ENCODE data around the gene PWP2.
"Not testable (repeated sequence)": the region's sequence is repeated elsewhere in the genome, so short reads cannot be mapped to it uniquely, and the experiment has no call there.

Gene PWP2

DNA sequence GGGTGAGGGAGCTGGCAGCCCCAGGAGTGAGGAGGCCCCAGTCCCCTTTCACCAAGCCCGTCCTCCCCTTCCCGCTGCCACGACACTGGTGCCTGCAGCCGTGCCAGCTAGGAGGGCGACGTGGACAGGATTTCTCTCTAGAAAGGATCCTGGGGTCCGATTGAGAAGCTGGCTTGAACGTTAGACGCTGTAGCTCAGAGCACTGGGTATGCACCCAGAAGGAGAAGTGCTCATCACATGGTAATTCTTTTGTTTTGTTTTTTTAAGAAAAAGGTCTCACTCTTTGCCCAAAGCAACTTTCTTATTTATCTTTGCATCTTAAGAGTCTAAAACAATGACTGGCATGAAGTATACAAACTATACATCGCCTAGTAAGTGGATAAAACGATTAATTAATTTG is 60.3 kb downstream of the PWP2 start:
- DNase-seq = not testable (repeated sequence)

GRCh38 chr21:44170326-44170725 is 63.1 kb downstream of the PWP2 start:
- DNase-seq = not testable (repeated sequence)

GRCh38 chr21:44170863-44171262 is 63.7 kb downstream of the PWP2 start:
- DNase-seq = not testable (repeated sequence)

GRCh38 chr21:44171962-44172572 is 64.9 kb downstream of the PWP2 start:
- not testable (repeated sequence) for DNase-seq

- DNase-seq = not testable (repeated sequence)
These were observed 65.5 kb downstream of the PWP2 start for GRCh38 chr21:44172741-44173140.

GRCh38 chr21:44175189-44175588 is 68.0 kb downstream of the PWP2 start:
- not testable (repeated sequence) for DNase-seq

GRCh38 chr21:44176127-44176526 is 68.9 kb downstream of the PWP2 start:
- not testable (repeated sequence) for DNase-seq
